CD14-positive monocyte (primary cell): Measurements from ENCODE around the gene PIEZO2. TPM values are rescaled to one million over a fixed set of nuclear protein-coding genes. Genes with fewer than 3 reads are reported as not detected.

Source experiments
- DNase-seq, 3 donors: peaks; one replicate each; pipeline ENCODE4 v3.0.0-alpha.2; 2011 to 2022
- H2AFZ ChIP-seq: 2 replicates; pipeline ENCODE4 v1.6.0; 2012; ENCODE audit warnings: mild to moderate bottlenecking, low read depth, low read length, inconsistent platforms; ENCODE audit not compliant: insufficient read depth, poor library complexity, severe bottlenecking
- H3K27ac ChIP-seq, 2 donors: 1 replicate in 1 of 2; 2 replicates in 1 of 2; pipeline ENCODE4 v1.5.1; 2012 to 2013; ENCODE audit warnings: low read length in 2 of 2, control low read depth in 1 of 2, inconsistent platforms in 1 of 2, low read depth in 1 of 2, mild to moderate bottlenecking in 1 of 2
- H3K27me3 ChIP-seq, 2 donors: one replicate each; pipeline versions ENCODE4 v1.6.0 to v1.6.1; 2011 to 2013; ENCODE audit warnings: low read length in 2 of 2; ENCODE audit not compliant: control insufficient read depth in 2 of 2, insufficient read depth in 2 of 2
- H3K36me3 ChIP-seq, 2 donors: replicated peaks in 1 of 2; 1 replicate in 1 of 2; 2 replicates in 1 of 2; pipeline versions ENCODE4 v1.5.1 to v1.6.1; 2012 to 2013; ENCODE audit warnings: low read length in 2 of 2, control low read depth in 1 of 2, inconsistent platforms in 1 of 2, mild to moderate bottlenecking in 1 of 2; ENCODE audit not compliant: insufficient read depth in 2 of 2, control insufficient read depth in 1 of 2
- H3K4me1 ChIP-seq, 2 donors: 1 replicate in 1 of 2; 2 replicates in 1 of 2; pipeline versions ENCODE4 v1.5.1 to v1.6.1; 2012 to 2013; ENCODE audit warnings: low read length in 2 of 2, control low read depth in 1 of 2, inconsistent platforms in 1 of 2, mild to moderate bottlenecking in 1 of 2, moderate library complexity in 1 of 2; ENCODE audit not compliant: insufficient read depth in 2 of 2, control insufficient read depth in 1 of 2
- H3K4me2 ChIP-seq: replicated peaks from 2 replicates; pipeline ENCODE3; 2012; ENCODE audit warnings: low read length, moderate library complexity, mild to moderate bottlenecking; ENCODE audit not compliant: poor library complexity, severe bottlenecking; ENCODE audit errors: extremely low read depth
- H3K4me3 ChIP-seq, 3 experiments: fragments of 200-600 bp in 1 of 3; sonication (generic) in 1 of 3; replicated peaks in 1 of 3; 1 replicate in 2 of 3; 2 replicates in 1 of 3; pipeline ENCODE4 v1.5.1; 2011 to 2013; ENCODE audit warnings: low read length in 3 of 3, mild to moderate bottlenecking in 3 of 3, control low read depth in 2 of 3, low read depth in 2 of 3, inconsistent platforms in 1 of 3, moderate library complexity in 1 of 3
- H3K79me2 ChIP-seq: 2 replicates; pipeline ENCODE4 v1.6.0; 2012; ENCODE audit warnings: mild to moderate bottlenecking, control low read depth, inconsistent platforms, low read length, moderate library complexity; ENCODE audit not compliant: insufficient read depth
- H3K9ac ChIP-seq: 2 replicates; pipeline ENCODE4 v1.6.0; 2017; ENCODE audit warnings: low read length, mild to moderate bottlenecking; ENCODE audit not compliant: insufficient read depth, poor library complexity, severe bottlenecking
- H3K9me3 ChIP-seq, 2 donors: replicated peaks in 1 of 2; 1 replicate in 1 of 2; 2 replicates in 1 of 2; pipeline versions ENCODE4 v1.5.1 to v1.6.1; 2012 to 2013; ENCODE audit warnings: low read length in 2 of 2, control low read depth in 1 of 2; ENCODE audit not compliant: control insufficient read depth in 1 of 2, insufficient read depth in 1 of 2
- H4K20me1 ChIP-seq: 2 replicates; pipeline ENCODE4 v1.6.0; 2012; ENCODE audit warnings: mild to moderate bottlenecking, low read length, control low read depth, moderate library complexity; ENCODE audit not compliant: insufficient read depth
- H3K27ac Mint-ChIP-seq, 7 donors: one replicate each; pipeline ENCODE4 v1.8.0; 2020; ENCODE audit warnings: mild to moderate bottlenecking in 7 of 7, mixed read lengths in 7 of 7, moderate library complexity in 6 of 7, inconsistent platforms in 2 of 7
- H3K27me3 Mint-ChIP-seq, 3 donors: one replicate each; pipeline ENCODE4 v1.8.0; 2021 to 2022; ENCODE audit warnings: low read depth in 3 of 3, mild to moderate bottlenecking in 3 of 3, mixed read lengths in 3 of 3, moderate library complexity in 3 of 3, inconsistent platforms in 1 of 3
- H3K36me3 Mint-ChIP-seq, 2 donors: one replicate each; pipeline ENCODE4 v1.8.0; 2020; ENCODE audit warnings: mixed read lengths in 2 of 2, inconsistent platforms in 1 of 2, mild to moderate bottlenecking in 1 of 2
- H3K4me1 Mint-ChIP-seq: one replicate; pipeline ENCODE4 v1.8.0; 2020; ENCODE audit warnings: mild to moderate bottlenecking, mixed read lengths
- H3K4me3 Mint-ChIP-seq, 2 donors: one replicate each; pipeline ENCODE4 v1.8.0; 2020; ENCODE audit warnings: mild to moderate bottlenecking in 2 of 2, mixed read lengths in 2 of 2, moderate library complexity in 1 of 2
- H3K9me3 Mint-ChIP-seq, 7 donors: one replicate each; pipeline ENCODE4 v1.8.0; 2020 to 2022; ENCODE audit warnings: mixed read lengths in 7 of 7, mild to moderate bottlenecking in 6 of 7, moderate library complexity in 6 of 7, inconsistent platforms in 2 of 7
- CTCF ChIP-seq: fragments of 200-600 bp; IDR thresholded peaks from one replicate; pipeline ENCODE4 v1.8.0; 2022; ENCODE audit warnings: antibody characterized with exemption, mild to moderate bottlenecking
- WGBS: methylation state at CpG from one replicate; pipeline ENCODE4 v1.1.5; 2013; ENCODE audit warnings: missing lambda C conversion rate; ENCODE audit not compliant: insufficient coverage; 5-methylcytosine and 5-hydroxymethylcytosine counted together
- intact Hi-C, 2 donors: fragments of 100-400 bp; cut with micrococcal nuclease; formaldehyde crosslinking; loops; one replicate each; pipeline versions ENCODE4 v1.15.0 to v1.15.1; 2023
- polyA plus RNA-seq, 3 donors: library from polyadenylated mRNA; depleted of rRNA in 1 of 3; unstranded in 2 of 3; stranded (reverse) in 1 of 3; fragments of 300-500 nt in 2 of 3; fragments of >200 nt in 1 of 3; fragmentation: Illumina TruSeq in 2 of 3; gene quantifications; 1 replicate in 2 of 3; 2 replicates in 1 of 3; pipeline ENCODE4 v1.2.3, GENCODE V29; 2012 to 2021

Gene PIEZO2
- polyA plus RNA-seq, 3 donors, result not detected

- intact Hi-C loops, result no loop called here
- Histone ChIP-seq H3K4me1 (no peaks in the 10 kb centered on the region), H3K4me3 (no peak overlapping the region), H4K20me1 (no peaks in the 10 kb centered on the region), H3K9ac (no peak overlapping the region), H3K27me3 (no peaks in the 10 kb centered on the region), H3K27ac (no peak overlapping the region), H3K79me2 (no peaks in the 10 kb centered on the region), H3K36me3 (no peaks in the 10 kb centered on the region), H3K9me3 (no peaks in the 10 kb centered on the region), H3K4me2 (no peak overlapping the region), H2AFZ (no peak overlapping the region)
- Mint-ChIP-seq H3K27ac (no peak overlapping the region), H3K27me3 (peaks cover 1 to 9% (median 2%) of the 10 kb centered on the region in 3 donors), H3K36me3 (no peaks in the 10 kb centered on the region), H3K9me3 (peaks cover 0 to 2% (median 0%) of the 10 kb centered on the region in 7 donors), H3K4me3 (no peak overlapping the region), H3K4me1 (no peaks in the 10 kb centered on the region)
- no peak for DNase-seq
- TF ChIP-seq CTCF, result no peak
- 100% methylated on average over 5 of the region's 7 CpGs for WGBS
These were observed 299.2 kb downstream of the PIEZO2 start for GRCh38 chr18:10850216-10850615.

GRCh38 chr18:10847907-10848306, 301.5 kb downstream of the PIEZO2 start:
- no peak overlapping the region for H3K4me3 ChIP-seq
- H3K27ac ChIP-seq, result no peak overlapping the region
- no peak overlapping the region for H3K4me2 ChIP-seq
- no peaks in the 10 kb centered on the region for H3K27me3 ChIP-seq
- no peak for DNase-seq
- peaks cover 0 to 5% (median 1%) of the 10 kb centered on the region in 3 donors for H3K27me3 Mint-ChIP-seq
- peaks cover 0 to 2% (median 0%) of the 10 kb centered on the region in 7 donors for H3K9me3 Mint-ChIP-seq
- no peak overlapping the region for H3K27ac Mint-ChIP-seq
- H3K36me3 Mint-ChIP-seq, result no peaks in the 10 kb centered on the region
- H3K36me3 ChIP-seq, result no peaks in the 10 kb centered on the region
- no peaks in the 10 kb centered on the region for H3K79me2 ChIP-seq
- H3K4me3 Mint-ChIP-seq, result no peak overlapping the region
- no peaks in the 10 kb centered on the region for H4K20me1 ChIP-seq
- no peaks in the 10 kb centered on the region for H3K4me1 ChIP-seq
- no peaks in the 10 kb centered on the region for H3K4me1 Mint-ChIP-seq
- intact Hi-C loops, result no loop called here
- WGBS, result 100% methylated on average over 4 of the region's 6 CpGs
- no peak overlapping the region for H3K9ac ChIP-seq
- TF ChIP-seq CTCF, result no peak
- H3K9me3 ChIP-seq, result no peaks in the 10 kb centered on the region
- no peak overlapping the region for H2AFZ ChIP-seq
